HEK293T (cell line): Measurements from ENCODE around the gene BEAN1.

Source experiments
- BHLHE40 ChIP-seq: fragments of 450-650 bp; IDR thresholded peaks from 2 replicates; pipeline ENCODE4 v1.6.1; 2016; ENCODE audit warnings: mild to moderate bottlenecking, moderate library complexity, borderline replicate concordance
- FOXM1 ChIP-seq: fragments of 450-650 bp; IDR thresholded peaks from 2 replicates; pipeline ENCODE4 v1.6.1; 2017; ENCODE audit warnings: mild to moderate bottlenecking, borderline replicate concordance
- HDGF ChIP-seq: fragments of 450-650 bp; IDR thresholded peaks from 2 replicates; pipeline ENCODE4 v1.6.1; 2017; ENCODE audit warnings: antibody characterized with exemption, borderline replicate concordance
- LEF1 ChIP-seq: fragments of 450-650 bp; IDR thresholded peaks from 2 replicates; pipeline ENCODE4 v1.6.1; 2017; ENCODE audit warnings: mild to moderate bottlenecking, borderline replicate concordance
- SP1 ChIP-seq: fragments of 450-650 bp; IDR thresholded peaks from 2 replicates; pipeline ENCODE4 v1.6.1; 2017
- SUZ12 ChIP-seq: fragments of 450-650 bp; IDR thresholded peaks from 2 replicates; pipeline ENCODE4 v1.6.1; 2016; ENCODE audit warnings: mild to moderate bottlenecking
- ZNF384 ChIP-seq: fragments of 450-650 bp; IDR thresholded peaks from 2 replicates; pipeline ENCODE4 v1.6.1; 2016
- TF ChIP-seq, protein P1 (sequence below): fragments of 450-650 bp; IDR thresholded peaks from 2 replicates; pipeline ENCODE4 v1.6.1; 2016

GRCh38 chr16:66457888-66458287 is 30.8 kb downstream of the BEAN1 start:
- no peak for TF ChIP-seq FOXM1
- no peak for TF ChIP-seq BHLHE40
- no peak for TF ChIP-seq ZNF384
- no peak for TF ChIP-seq SUZ12
- TF ChIP-seq SP1, result no peak
- TF ChIP-seq, protein P1, sequence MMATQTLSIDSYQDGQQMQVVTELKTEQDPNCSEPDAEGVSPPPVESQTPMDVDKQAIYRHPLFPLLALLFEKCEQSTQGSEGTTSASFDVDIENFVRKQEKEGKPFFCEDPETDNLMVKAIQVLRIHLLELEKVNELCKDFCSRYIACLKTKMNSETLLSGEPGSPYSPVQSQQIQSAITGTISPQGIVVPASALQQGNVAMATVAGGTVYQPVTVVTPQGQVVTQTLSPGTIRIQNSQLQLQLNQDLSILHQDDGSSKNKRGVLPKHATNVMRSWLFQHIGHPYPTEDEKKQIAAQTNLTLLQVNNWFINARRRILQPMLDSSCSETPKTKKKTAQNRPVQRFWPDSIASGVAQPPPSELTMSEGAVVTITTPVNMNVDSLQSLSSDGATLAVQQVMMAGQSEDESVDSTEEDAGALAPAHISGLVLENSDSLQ, result no peak
- TF ChIP-seq LEF1, result no peak
- no peak for TF ChIP-seq HDGF
